OCI-LY3 (cell line): ENCODE data around the gene DZIP1L.

Source experiments
- H2AFZ ChIP-seq: fragments of 200-600, 300-600 bp; shearing (Covaris generic); 2 replicates; pipeline ENCODE4 v1.6.0; 2014; ENCODE audit warnings: antibody characterized with exemption, low read depth, low read length
- H3K27ac ChIP-seq: fragments of 200-600, 300-600 bp; sonication (generic); 2 replicates; pipeline ENCODE4 v1.5.1; 2014; ENCODE audit warnings: mild to moderate bottlenecking, low read length, moderate library complexity, mixed read lengths
- H3K27me3 ChIP-seq: fragments of 200-600, 300-600 bp; sonication (generic); 2 replicates; pipeline ENCODE4 v1.6.1; 2014; ENCODE audit warnings: low read depth, low read length, mixed read lengths
- H3K36me3 ChIP-seq: fragments of 200-600, 300-600 bp; sonication (generic); replicated peaks from 2 replicates; pipeline ENCODE3; 2014; ENCODE audit warnings: low read depth, low read length, mixed read lengths
- H3K4me1 ChIP-seq: fragments of 300-600, 200-600 bp; sonication (generic); 2 replicates; pipeline ENCODE4 v1.6.1; 2014; ENCODE audit warnings: low read length, mixed read lengths
- H3K4me2 ChIP-seq: fragments of 200-600, 300-600 bp; sonication (generic); 2 replicates; pipeline ENCODE4 v1.6.1; 2014; ENCODE audit warnings: low read length, mixed read lengths
- H3K4me3 ChIP-seq: fragments of 300-600, 200-600 bp; sonication (generic); 2 replicates; pipeline ENCODE4 v1.5.1; 2014; ENCODE audit warnings: antibody characterized with exemption, mild to moderate bottlenecking, low read length, moderate library complexity
- H3K79me2 ChIP-seq: fragments of 300-600, 200-600 bp; shearing (Covaris generic); 2 replicates; pipeline ENCODE4 v1.6.1; 2014; ENCODE audit warnings: mild to moderate bottlenecking, low read length, mixed read lengths
- H3K9ac ChIP-seq: fragments of 300-600, 200-600 bp; shearing (Covaris generic); 2 replicates; pipeline ENCODE4 v1.6.0; 2014; ENCODE audit warnings: mild to moderate bottlenecking, low read length, moderate library complexity
- H3K9me3 ChIP-seq: fragments of 200-600, 300-600 bp; shearing (Covaris generic); 2 replicates; pipeline ENCODE4 v1.6.1; 2014; ENCODE audit warnings: low read length, mixed read lengths; ENCODE audit not compliant: insufficient read depth
- H4K20me1 ChIP-seq: fragments of 200-600, 300-600 bp; sonication (generic); 2 replicates; pipeline ENCODE4 v1.6.1; 2016; ENCODE audit warnings: low read length, mixed read lengths; ENCODE audit not compliant: insufficient read depth
- CTCF ChIP-seq: fragments of 200-600, 300-600 bp; sonication (generic); IDR thresholded peaks from 2 replicates; pipeline ENCODE4 v1.5.1; 2014; ENCODE audit warnings: antibody characterized with exemption, low read length, low read depth
- EZH2phosphoT487 ChIP-seq: fragments of 200-600 bp; shearing (Covaris generic); IDR thresholded peaks from 2 replicates; pipeline ENCODE4 v1.6.1; 2018; ENCODE audit warnings: antibody characterized with exemption, mixed run types, low read depth

DZIP1L gene

GRCh38 chr3:138136201-138136600 is 20.8 kb upstream of the DZIP1L start:
- Histone ChIP-seq H3K27ac (no peak overlapping the region), H3K4me1 (no peaks in the 10 kb centered on the region), H3K79me2 (no peaks in the 10 kb centered on the region), H2AFZ (no peak overlapping the region), H3K36me3 (no peaks in the 10 kb centered on the region), H4K20me1 (no peaks in the 10 kb centered on the region), H3K4me2 (no peak overlapping the region), H3K4me3 (no peak overlapping the region), H3K27me3 (peaks cover 3% of the 10 kb centered on the region; the same call in 1 of the 2 replicates), H3K9ac (no peak overlapping the region), H3K9me3 (no peaks in the 10 kb centered on the region)
- TF ChIP-seq CTCF = no peak
- TF ChIP-seq EZH2phosphoT487 = no peak

- Histone ChIP-seq H4K20me1 (no peaks in the 10 kb centered on the region), H3K4me1 (no peaks in the 10 kb centered on the region), H3K27me3 (peaks cover 6% of the 10 kb centered on the region), H3K4me3 (no peak overlapping the region), H3K4me2 (no peak overlapping the region), H3K9ac (no peak overlapping the region), H3K79me2 (no peaks in the 10 kb centered on the region), H3K9me3 (no peaks in the 10 kb centered on the region), H3K27ac (no peak overlapping the region), H3K36me3 (no peaks in the 10 kb centered on the region), H2AFZ (no peak overlapping the region)
- TF ChIP-seq CTCF (no peak), EZH2phosphoT487 (no peak)
These were observed 20.4 kb upstream of the DZIP1L start for GRCh38 chr3:138135833-138136194.

DNA sequence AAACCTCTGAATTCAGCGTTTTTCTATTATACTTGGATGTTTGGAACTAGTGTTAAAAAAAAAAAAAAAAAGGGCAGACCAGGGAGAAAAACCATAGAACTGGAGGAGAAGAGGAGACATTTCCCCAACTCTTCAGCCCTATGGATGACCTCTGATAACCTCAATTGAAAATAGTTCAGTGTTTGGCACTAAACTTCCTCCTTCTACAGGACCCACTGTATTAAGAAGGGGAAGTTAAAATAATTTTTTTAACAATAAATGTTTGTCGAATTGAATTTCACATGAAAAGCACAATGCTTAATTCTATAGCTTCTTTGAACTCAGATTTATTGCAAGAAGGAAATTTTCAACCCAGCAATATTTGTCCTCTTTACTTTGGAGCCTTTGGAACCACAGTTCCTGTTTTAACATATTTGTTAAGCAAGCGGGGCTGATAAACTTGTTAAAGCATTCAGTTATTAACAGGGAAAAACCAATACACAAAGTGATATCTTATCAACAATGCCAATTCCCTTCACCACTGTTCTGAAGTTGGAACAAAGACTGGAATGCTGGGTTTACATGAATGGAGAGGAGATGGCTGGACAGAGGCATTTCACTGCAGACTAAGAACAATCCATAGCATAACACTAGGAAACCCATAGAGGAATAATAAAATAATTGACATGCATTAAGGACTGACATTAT is 19.9 kb upstream of the DZIP1L start:
- Histone ChIP-seq H3K4me2 (no peak overlapping the region), H3K4me1 (no peaks in the 10 kb centered on the region), H3K79me2 (no peaks in the 10 kb centered on the region), H3K9me3 (no peaks in the 10 kb centered on the region), H3K4me3 (no peak overlapping the region), H3K36me3 (no peaks in the 10 kb centered on the region), H3K27ac (no peak overlapping the region), H3K9ac (no peak overlapping the region), H2AFZ (no peak overlapping the region), H3K27me3 (peaks cover 10% of the 10 kb centered on the region), H4K20me1 (no peaks in the 10 kb centered on the region)
- TF ChIP-seq CTCF = no peak
- no peak for TF ChIP-seq EZH2phosphoT487

GRCh38 chr3:138132239-138132638 is 16.8 kb upstream of the DZIP1L start, which contains the start of gene A4GNT:
Gene A4GNT (minus strand): TSS chr3:138132390. CDS start chr3:138131256, 1,134 bp downstream.
- no peaks in the 10 kb centered on the region for H3K9me3 ChIP-seq
- H3K79me2 ChIP-seq = no peaks in the 10 kb centered on the region
- H3K9ac ChIP-seq = no peak within 1 kb of the TSS
- no peak within 1 kb of the TSS for H3K4me2 ChIP-seq
- no peak within 1 kb of the TSS for H2AFZ ChIP-seq
- no peak within 1 kb of the TSS for H3K27ac ChIP-seq
- peaks cover 10% of the 10 kb centered on the region for H3K27me3 ChIP-seq
- no peaks in the 10 kb centered on the region for H3K36me3 ChIP-seq
- H4K20me1 ChIP-seq = no peaks in the 10 kb centered on the region
- TF ChIP-seq EZH2phosphoT487 = no peak
- no peak for TF ChIP-seq CTCF
- H3K4me3 ChIP-seq = no peak within 1 kb of the TSS
- H3K4me1 ChIP-seq = no peaks in the 10 kb centered on the region
